Endodermal cell (in vitro differentiated cells): ENCODE data around the gene S100A4. TPM values are rescaled to one million over a fixed set of nuclear protein-coding genes. Genes with fewer than 3 reads are reported as not detected.
"Not testable (repeated sequence)": the region's sequence is repeated elsewhere in the genome, so short reads cannot be mapped to it uniquely, and the experiment has no call there.

Experiments
- DNase-seq: peaks from one replicate; pipeline ENCODE4 v3.0.0-alpha.2; 2017
- H3K27ac ChIP-seq: 2 replicates; pipeline ENCODE4 v1.5.1; 2013; ENCODE audit warnings: mild to moderate bottlenecking, low read depth, low read length, moderate library complexity
- H3K27me3 ChIP-seq: 2 replicates; pipeline ENCODE4 v1.6.1; 2013; ENCODE audit warnings: mild to moderate bottlenecking, low read length, moderate library complexity; ENCODE audit not compliant: insufficient read depth, control insufficient read depth, poor library complexity, severe bottlenecking
- H3K36me3 ChIP-seq: 2 replicates; pipeline ENCODE4 v1.7.0; 2013; ENCODE audit warnings: mild to moderate bottlenecking, low read length, moderate library complexity; ENCODE audit not compliant: control insufficient read depth, insufficient read depth
- H3K4me1 ChIP-seq: one replicate; pipeline ENCODE4 v1.7.0; 2013; ENCODE audit warnings: low read length; ENCODE audit not compliant: control insufficient read depth, insufficient read depth
- H3K4me3 ChIP-seq: 2 replicates; pipeline ENCODE4 v1.5.1; 2013; ENCODE audit warnings: mild to moderate bottlenecking, low read length, moderate library complexity
- H3K9ac ChIP-seq: 2 replicates; pipeline ENCODE4 v1.6.1; 2013; ENCODE audit warnings: mild to moderate bottlenecking, low read length, moderate library complexity; ENCODE audit not compliant: poor library complexity, severe bottlenecking; ENCODE audit errors: extremely low read depth
- H3K9me3 ChIP-seq: 2 replicates; pipeline ENCODE4 v1.6.1; 2013; ENCODE audit warnings: mild to moderate bottlenecking, low read length, moderate library complexity; ENCODE audit not compliant: control insufficient read depth
- H3K27ac Mint-ChIP-seq: 2 replicates; pipeline ENCODE4 v1.8.0; 2020; ENCODE audit warnings: mixed read lengths
- H3K27me3 Mint-ChIP-seq: 2 replicates; pipeline ENCODE4 v1.8.0; 2021; ENCODE audit warnings: mild to moderate bottlenecking, mixed read lengths; ENCODE audit not compliant: insufficient read depth
- H3K36me3 Mint-ChIP-seq: 2 replicates; pipeline ENCODE4 v1.8.0; 2020; ENCODE audit warnings: low read depth, mixed read lengths
- H3K4me1 Mint-ChIP-seq: 2 replicates; pipeline ENCODE4 v1.8.0; 2020; ENCODE audit warnings: mixed read lengths
- H3K4me3 Mint-ChIP-seq: 2 replicates; pipeline ENCODE4 v1.8.0; 2020; ENCODE audit warnings: mild to moderate bottlenecking, moderate library complexity, mixed read lengths
- H3K9me3 Mint-ChIP-seq: 2 replicates; pipeline ENCODE4 v1.8.0; 2020; ENCODE audit warnings: mild to moderate bottlenecking, mixed read lengths
- WGBS, 2 experiments: methylation state at CpG; one replicate each; pipeline versions ENCODE4 v1.1.5 to v1.1.7; 2013; ENCODE audit warnings: missing lambda C conversion rate in 2 of 2, mixed read lengths in 1 of 2; ENCODE audit not compliant: insufficient coverage in 1 of 2, insufficient read length in 1 of 2; 5-methylcytosine and 5-hydroxymethylcytosine counted together
- total RNA-seq, 2 donors: library from RNA; stranded (reverse); fragmentation: NEBNext Ultra II Directional in 1 of 2; extraction: Animal tissue kit (Norgen Biotek cat#: 25700) in 1 of 2; gene quantifications; 2 replicates in 1 of 2; 3 replicates in 1 of 2; pipeline ENCODE4 v1.2.1, GENCODE V29; 2021
- TF ChIP-seq, protein P1 (sequence below): fragments of 200-600 bp; sonication (generic); conservative IDR thresholded peaks from 2 replicates; pipeline ENCODE4 v1.5.0; 2021; ENCODE audit warnings: antibody characterized with exemption, mild to moderate bottlenecking

S100A4 gene
- total RNA-seq, 2 donors from 2014 or later = 4.9 to 6.2 TPM

DNA sequence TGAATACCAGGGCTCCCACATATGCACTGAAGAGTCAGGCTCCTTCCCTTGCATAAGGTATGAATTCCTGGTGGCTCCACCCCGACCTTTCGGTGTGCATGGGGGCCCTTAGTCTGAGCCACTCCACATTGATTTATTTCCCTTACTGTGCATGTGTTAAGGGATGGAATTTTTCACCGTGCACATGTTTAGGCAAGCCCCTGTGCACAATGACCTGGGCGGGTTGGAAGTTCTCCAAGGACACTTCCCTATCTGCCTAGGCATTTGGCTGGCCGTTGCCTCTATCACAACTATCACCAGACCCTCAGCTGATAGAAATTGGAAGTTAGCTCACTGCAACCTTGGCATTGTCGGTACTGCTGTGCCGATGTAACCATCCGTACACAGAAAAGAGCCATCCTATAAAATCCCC lies 19.5 kb downstream of the S100A4 start:
- Mint-ChIP-seq H3K9me3 (peaks cover 6% of the 10 kb centered on the region), H3K4me3 (no peak overlapping the region), H3K36me3 (no peaks in the 10 kb centered on the region), H3K4me1 (peaks cover 9% of the 10 kb centered on the region), H3K27me3 (peaks cover 13% of the 10 kb centered on the region), H3K27ac (no peak overlapping the region)
- peak; percentile 34 for DNase-seq
- TF ChIP-seq, protein P1, sequence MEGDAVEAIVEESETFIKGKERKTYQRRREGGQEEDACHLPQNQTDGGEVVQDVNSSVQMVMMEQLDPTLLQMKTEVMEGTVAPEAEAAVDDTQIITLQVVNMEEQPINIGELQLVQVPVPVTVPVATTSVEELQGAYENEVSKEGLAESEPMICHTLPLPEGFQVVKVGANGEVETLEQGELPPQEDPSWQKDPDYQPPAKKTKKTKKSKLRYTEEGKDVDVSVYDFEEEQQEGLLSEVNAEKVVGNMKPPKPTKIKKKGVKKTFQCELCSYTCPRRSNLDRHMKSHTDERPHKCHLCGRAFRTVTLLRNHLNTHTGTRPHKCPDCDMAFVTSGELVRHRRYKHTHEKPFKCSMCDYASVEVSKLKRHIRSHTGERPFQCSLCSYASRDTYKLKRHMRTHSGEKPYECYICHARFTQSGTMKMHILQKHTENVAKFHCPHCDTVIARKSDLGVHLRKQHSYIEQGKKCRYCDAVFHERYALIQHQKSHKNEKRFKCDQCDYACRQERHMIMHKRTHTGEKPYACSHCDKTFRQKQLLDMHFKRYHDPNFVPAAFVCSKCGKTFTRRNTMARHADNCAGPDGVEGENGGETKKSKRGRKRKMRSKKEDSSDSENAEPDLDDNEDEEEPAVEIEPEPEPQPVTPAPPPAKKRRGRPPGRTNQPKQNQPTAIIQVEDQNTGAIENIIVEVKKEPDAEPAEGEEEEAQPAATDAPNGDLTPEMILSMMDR = no peak
- 91 to 95% methylated on average over 6 to 8 of the region's 8 CpGs for WGBS, 2 experiments
- no peaks in the 10 kb centered on the region for H3K9me3 ChIP-seq
- no peak overlapping the region for H3K4me3 ChIP-seq
- no peaks in the 10 kb centered on the region for H3K27me3 ChIP-seq
- peaks cover 5% of the 10 kb centered on the region for H3K4me1 ChIP-seq
- no peaks in the 10 kb centered on the region for H3K36me3 ChIP-seq
- H3K9ac ChIP-seq = no peak overlapping the region
- H3K27ac ChIP-seq = no peak overlapping the region

DNA sequence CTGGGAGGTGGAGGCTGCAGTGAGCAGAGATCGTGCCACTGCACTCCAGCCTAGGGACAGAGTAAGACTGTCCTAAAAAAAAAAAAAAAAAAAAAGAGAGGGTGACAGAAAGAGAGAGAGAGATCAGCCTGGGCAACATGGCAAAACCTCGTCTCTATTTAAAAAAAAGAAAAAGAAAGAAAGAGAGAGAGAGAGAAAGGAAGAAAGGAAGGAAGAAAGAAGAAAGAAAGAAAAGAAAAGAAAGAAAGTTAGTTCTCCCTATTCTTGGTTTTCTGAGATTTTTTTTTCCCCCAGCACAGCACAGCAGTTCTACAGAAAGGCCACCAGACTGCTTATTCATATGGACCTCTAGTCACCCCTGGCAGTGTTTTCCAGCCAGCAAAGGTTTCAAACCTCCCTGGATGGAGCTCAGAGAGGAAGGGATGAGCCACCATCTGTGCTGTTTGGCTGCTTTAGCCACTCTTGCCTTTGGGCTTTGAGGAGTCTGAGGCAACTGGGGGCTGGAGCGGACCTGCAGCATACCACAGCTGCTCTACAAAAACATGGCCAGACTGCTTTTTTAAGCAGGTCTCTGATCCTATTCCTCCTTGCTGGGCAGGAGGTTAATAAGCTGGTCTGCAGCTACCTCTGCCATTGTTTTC lies 20.4 kb downstream of the S100A4 start:
- Histone ChIP-seq H3K4me1 (peaks cover 11% of the 10 kb centered on the region), H3K27ac (no peak overlapping the region), H3K4me3 (no peak overlapping the region), H3K9ac (no peak overlapping the region), H3K9me3 (no peaks in the 10 kb centered on the region), H3K36me3 (no peaks in the 10 kb centered on the region), H3K27me3 (no peaks in the 10 kb centered on the region)
- TF ChIP-seq, protein P1 = no peak
- no peaks in the 10 kb centered on the region for H3K36me3 Mint-ChIP-seq
- peaks cover 19% of the 10 kb centered on the region for H3K4me1 Mint-ChIP-seq
- peaks cover 16% of the 10 kb centered on the region for H3K27me3 Mint-ChIP-seq
- H3K27ac Mint-ChIP-seq = no peak overlapping the region
- H3K9me3 Mint-ChIP-seq = peaks cover 8% of the 10 kb centered on the region
- peak; percentile 42 for DNase-seq
- 55 to 82% methylated on average over 2 to 3 of the region's 3 CpGs for WGBS, 2 experiments
- H3K4me3 Mint-ChIP-seq = no peak overlapping the region

DNA sequence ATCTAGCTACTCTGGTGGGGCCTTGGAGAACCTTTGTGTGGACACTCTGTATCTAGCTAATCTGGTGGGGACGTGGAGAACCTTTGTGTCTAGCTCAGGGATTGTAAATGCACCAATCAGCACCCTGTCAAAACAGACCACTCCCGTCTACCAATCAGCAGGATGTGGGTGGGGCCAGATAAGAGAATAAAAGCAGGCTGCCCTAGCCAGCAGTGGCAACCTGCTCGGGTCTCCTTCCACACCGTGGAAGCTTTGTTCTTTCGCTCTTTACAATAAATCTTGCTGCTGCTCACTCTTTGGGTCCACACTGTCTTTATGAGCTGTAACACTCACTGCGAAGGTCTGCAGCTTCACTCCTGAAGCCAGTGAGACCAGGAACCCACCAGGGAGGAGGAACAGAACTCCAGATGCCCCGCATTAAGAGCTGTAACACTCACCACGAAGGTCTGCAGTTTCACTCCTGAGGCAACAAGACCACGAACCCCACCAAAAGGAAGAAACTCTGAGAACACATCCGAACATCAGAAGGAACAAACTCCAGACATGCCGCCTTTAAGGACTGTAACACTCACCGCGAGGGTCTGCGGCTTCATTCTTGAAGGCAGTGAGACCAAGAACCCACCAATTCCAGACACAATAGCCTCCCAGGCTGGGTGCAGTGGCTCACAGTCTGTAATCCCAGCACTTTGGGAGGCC lies 23.1 kb downstream of the S100A4 start:
- WGBS, 2 experiments = 86 to 87% methylated on average over 12 to 13 of the region's 14 CpGs
- peaks cover 27% of the 10 kb centered on the region for H3K27me3 Mint-ChIP-seq
- H3K27me3 ChIP-seq, H3K36me3 Mint-ChIP-seq, H3K9me3 Mint-ChIP-seq, H3K27ac ChIP-seq, H3K36me3 ChIP-seq, H3K4me3 Mint-ChIP-seq, H3K4me3 ChIP-seq, H3K9me3 ChIP-seq, H3K9ac ChIP-seq, H3K27ac Mint-ChIP-seq, DNase-seq: not testable (repeated sequence)
- peaks cover 11% of the 10 kb centered on the region for H3K4me1 ChIP-seq
- H3K4me1 Mint-ChIP-seq = peaks cover 26% of the 10 kb centered on the region

DNA sequence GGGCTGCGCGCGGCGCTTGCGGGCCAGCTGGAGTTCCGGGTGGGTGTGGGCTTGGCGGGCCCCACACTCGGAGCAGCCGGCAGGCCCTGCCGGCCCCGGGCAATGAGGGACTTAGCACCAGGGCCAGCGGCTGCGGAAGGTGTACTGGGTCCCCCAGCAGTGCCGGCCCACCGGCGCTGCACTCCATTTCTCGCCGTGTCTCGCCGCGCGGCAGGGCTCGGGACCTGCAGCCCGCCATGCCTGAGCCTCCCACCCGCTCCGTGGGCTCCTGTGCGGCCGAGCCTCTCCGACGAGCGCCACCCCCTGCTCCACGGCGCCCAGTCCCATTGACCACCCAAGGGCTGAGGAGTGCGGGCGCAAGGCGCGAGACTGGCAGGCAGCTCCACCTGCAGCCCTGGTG lies 23.8 kb downstream of the S100A4 start:
- H3K36me3 Mint-ChIP-seq, H3K9me3 ChIP-seq, H3K27ac ChIP-seq, H3K4me3 ChIP-seq, H3K27me3 ChIP-seq, H3K4me3 Mint-ChIP-seq, H3K27ac Mint-ChIP-seq, H3K9ac ChIP-seq, DNase-seq, H3K9me3 Mint-ChIP-seq, H3K36me3 ChIP-seq: not testable (repeated sequence)
- 96 to 99% methylated on average over 17 to 37 of the region's 37 CpGs for WGBS, 2 experiments
- H3K27me3 Mint-ChIP-seq = peaks cover 34% of the 10 kb centered on the region
- H3K4me1 ChIP-seq = peaks cover 11% of the 10 kb centered on the region
- H3K4me1 Mint-ChIP-seq = peaks cover 21% of the 10 kb centered on the region
